ENCODE data around the gene APCDD1.

- TF ChIP-seq CTCF (IDR thresholded peaks at IDR 0.05; ENCODE audit: low read depth, low read length, missing input control) (no peak), SP1 (IDR thresholded peaks at IDR 0.05) (no peak), TAF1 (conservative IDR thresholded peaks at IDR 0.05) (no peak), MAX (IDR thresholded peaks at IDR 0.05) (no peak), REST (IDR thresholded peaks at IDR 0.05) (no peak), YY1 (IDR thresholded peaks at IDR 0.05) (no peak), JUND (IDR thresholded peaks at IDR 0.05) (no peak), GABPA (IDR thresholded peaks at IDR 0.05 in 1 of 2, conservative IDR thresholded peaks at IDR 0.05 in 1 of 2) (no peak), RXRA (IDR thresholded peaks at IDR 0.05) (no peak), ZBTB33 (IDR thresholded peaks at IDR 0.05) (no peak), HNF4G (IDR thresholded peaks at IDR 0.05) (no peak)
These were observed 5.2 kb downstream of the APCDD1 start for GRCh38 chr18:10459587-10459986.

Data from liver (tissue), 3 donors.